IMR-90 (cell line): ENCODE measurements around the gene RAB37. TPM values are rescaled to one million over a fixed set of nuclear protein-coding genes. Genes with fewer than 3 reads are reported as not detected.

Source experiments
- ATAC-seq: fragments of 200-7000 bp; cut with Tn5 transposase; 2 replicates; pipeline ENCODE4 v1.9.1; 2020; ENCODE audit warnings: low read depth, mild to moderate bottlenecking, moderate library complexity
- BruUV-seq: library from RNA; stranded (reverse); fragments of 400-500 nt; replicated peaks from 2 replicates; lab custom pipeline; 2021; lab: Mats Ljungman, UMichigan
- CTCF ChIA-PET: fragments of 300-600 bp; formaldehyde crosslinking; extraction: SDS; loops from one replicate; lab custom pipeline; 2021; ENCODE audit warnings: antibody characterized with exemption; lab: Yijun Ruan, JAX
- POLR2A ChIA-PET: fragments of 300-600 bp; sonication (Branson Sonifier 250); formaldehyde crosslinking; loops from one replicate; lab custom pipeline; 2022; ENCODE audit warnings: antibody characterized with exemption; ENCODE audit not compliant: unreplicated experiment; lab: Charles Lee
- DNase-seq: peaks from one replicate; pipeline ENCODE4 v3.0.0; 2013
- H2AFZ ChIP-seq: replicated peaks from 2 replicates; pipeline ENCODE3; 2013; ENCODE audit warnings: low read length, mild to moderate bottlenecking; ENCODE audit not compliant: poor library complexity
- H2AK5ac ChIP-seq: 2 replicates; pipeline ENCODE4 v1.6.1; 2013; ENCODE audit warnings: low read depth, low read length, inconsistent platforms
- H2AK9ac ChIP-seq: replicated peaks from 2 replicates; pipeline ENCODE3; 2013; ENCODE audit warnings: mild to moderate bottlenecking, low read depth, low read length, moderate library complexity; ENCODE audit not compliant: poor library complexity
- H2BK120ac ChIP-seq: 2 replicates; pipeline ENCODE4 v1.6.1; 2013; ENCODE audit warnings: low read depth, low read length, inconsistent platforms
- H2BK15ac ChIP-seq: 3 replicates; pipeline ENCODE4 v1.6.1; 2013; ENCODE audit warnings: low read depth, low read length, inconsistent platforms
- H2BK20ac ChIP-seq: 2 replicates; pipeline ENCODE4 v1.6.1; 2013; ENCODE audit warnings: low read depth, mild to moderate bottlenecking, inconsistent platforms, low read length, moderate library complexity
- H2BK5ac ChIP-seq: 2 replicates; pipeline ENCODE4 v1.6.1; 2013; ENCODE audit warnings: mild to moderate bottlenecking, low read depth, low read length, inconsistent platforms; ENCODE audit not compliant: poor library complexity, severe bottlenecking
- H3K14ac ChIP-seq: replicated peaks from 2 replicates; pipeline ENCODE4 v1.6.1; 2013; ENCODE audit warnings: low read depth, low read length, inconsistent platforms
- H3K18ac ChIP-seq: 2 replicates; pipeline ENCODE4 v1.6.1; 2013; ENCODE audit warnings: low read depth, low read length, control low read depth
- H3K23ac ChIP-seq: 2 replicates; pipeline ENCODE4 v1.6.1; 2013; ENCODE audit warnings: low read depth, low read length, inconsistent platforms
- H3K27ac ChIP-seq: 2 replicates; pipeline ENCODE4 v1.5.1; 2013; ENCODE audit warnings: mild to moderate bottlenecking, control low read depth, low read length; ENCODE audit not compliant: insufficient read depth
- H3K27me3 ChIP-seq: 2 replicates; pipeline ENCODE4 v1.6.1; 2013; ENCODE audit warnings: low read length; ENCODE audit not compliant: control insufficient read depth, insufficient read depth
- H3K36me3 ChIP-seq: 2 replicates; pipeline ENCODE4 v1.6.1; 2013; ENCODE audit warnings: low read length, mixed read lengths; ENCODE audit not compliant: control insufficient read depth, insufficient read depth
- H3K4ac ChIP-seq: 2 replicates; pipeline ENCODE4 v1.6.1; 2013; ENCODE audit warnings: low read depth, low read length, inconsistent platforms
- H3K4me1 ChIP-seq: 2 replicates; pipeline ENCODE4 v1.6.1; 2013; ENCODE audit warnings: low read length, mixed read lengths; ENCODE audit not compliant: control insufficient read depth, insufficient read depth
- H3K4me2 ChIP-seq: 2 replicates; pipeline ENCODE4 v1.6.1; 2013; ENCODE audit warnings: low read depth, mild to moderate bottlenecking, control low read depth, low read length, moderate library complexity
- H3K4me3 ChIP-seq: 2 replicates; pipeline ENCODE4 v1.5.1; 2013; ENCODE audit warnings: low read depth, mild to moderate bottlenecking, control low read depth, low read length, moderate library complexity; ENCODE audit not compliant: insufficient read depth
- H3K56ac ChIP-seq: 2 replicates; pipeline ENCODE4 v1.6.1; 2013; ENCODE audit warnings: low read length, inconsistent platforms; ENCODE audit not compliant: insufficient read depth; ENCODE audit errors: extremely low read depth
- H3K79me1 ChIP-seq, 2 experiments: 2 replicates each; pipeline ENCODE4 v1.6.1; 2013; ENCODE audit warnings: low read length in 2 of 2, inconsistent platforms in 1 of 2, low read depth in 1 of 2
- H3K9ac ChIP-seq: 2 replicates; pipeline ENCODE4 v1.6.1; 2013; ENCODE audit warnings: low read depth, low read length, control low read depth
- H3K9me1 ChIP-seq: 2 replicates; pipeline ENCODE4 v1.6.1; 2013; ENCODE audit warnings: low read length, inconsistent platforms; ENCODE audit not compliant: insufficient read depth
- H3K9me3 ChIP-seq: 2 replicates; pipeline ENCODE4 v1.6.1; 2013; ENCODE audit warnings: low read length; ENCODE audit not compliant: control insufficient read depth, insufficient read depth
- H4K20me1 ChIP-seq: 2 replicates; pipeline ENCODE4 v1.6.1; 2013; ENCODE audit warnings: low read length, inconsistent platforms; ENCODE audit not compliant: insufficient read depth
- H4K5ac ChIP-seq: 2 replicates; pipeline ENCODE4 v1.6.1; 2013; ENCODE audit warnings: mild to moderate bottlenecking, low read depth, low read length, control low read depth
- H4K8ac ChIP-seq, 2 experiments: 2 replicates each; pipeline ENCODE4 v1.6.1; 2013; ENCODE audit warnings: low read depth in 2 of 2, low read length in 2 of 2, control low read depth in 1 of 2, inconsistent platforms in 1 of 2
- H4K91ac ChIP-seq: 2 replicates; pipeline ENCODE4 v1.6.1; 2013; ENCODE audit warnings: low read depth, low read length, inconsistent platforms; ENCODE audit not compliant: insufficient read depth
- BHLHE40 ChIP-seq: fragments of 150-350 bp; IDR thresholded peaks from 2 replicates; pipeline ENCODE4 v1.6.1; 2016; ENCODE audit warnings: mild to moderate bottlenecking, low read depth, low read length
- CEBPB ChIP-seq: IDR thresholded peaks from 2 replicates; pipeline ENCODE4 v1.6.1; 2012; ENCODE audit warnings: low read depth, low read length, improper control_type of control experiment
- CHD1 ChIP-seq: IDR thresholded peaks from 2 replicates; pipeline ENCODE4 v1.6.1; 2012; ENCODE audit warnings: low read depth, low read length, improper control_type of control experiment
- CTCF ChIP-seq: conservative IDR thresholded peaks from 2 replicates; pipeline ENCODE4 v1.5.1; 2012; ENCODE audit warnings: mild to moderate bottlenecking, low read depth, low read length, improper control_type of control experiment
- ELK1 ChIP-seq: fragments of 150-350 bp; IDR thresholded peaks from 2 replicates; pipeline ENCODE4 v1.6.1; 2016; ENCODE audit warnings: low read depth, mild to moderate bottlenecking, low read length, moderate library complexity, borderline replicate concordance
- FOS ChIP-seq: fragments of 150-350 bp; IDR thresholded peaks from 2 replicates; pipeline ENCODE4 v1.6.1; 2016; ENCODE audit warnings: low read depth, low read length
- MAFK ChIP-seq: IDR thresholded peaks from 2 replicates; pipeline ENCODE4 v1.6.1; 2012; ENCODE audit warnings: low read depth, low read length, improper control_type of control experiment
- MAZ ChIP-seq: IDR thresholded peaks from 2 replicates; pipeline ENCODE4 v1.6.1; 2012; ENCODE audit warnings: low read depth, mild to moderate bottlenecking, low read length, improper control_type of control experiment, moderate library complexity, borderline replicate concordance
- MXI1 ChIP-seq: IDR thresholded peaks from 2 replicates; pipeline ENCODE4 v1.6.1; 2012; ENCODE audit warnings: low read depth, mild to moderate bottlenecking, low read length, moderate library complexity, borderline replicate concordance
- NFE2L2 ChIP-seq: fragments of 150-350 bp; IDR thresholded peaks from 2 replicates; pipeline ENCODE4 v1.6.1; 2016; ENCODE audit warnings: low read depth, mild to moderate bottlenecking, low read length
- POLR2A ChIP-seq: IDR thresholded peaks from 2 replicates; pipeline ENCODE4 v1.6.1; 2012; ENCODE audit warnings: mild to moderate bottlenecking, low read depth, low read length
- RAD21 ChIP-seq: IDR thresholded peaks from 2 replicates; pipeline ENCODE4 v1.6.1; 2012; ENCODE audit warnings: low read length, improper control_type of control experiment
- SMC3 ChIP-seq: fragments of 150-350 bp; IDR thresholded peaks from 2 replicates; pipeline ENCODE4 v1.6.1; 2016; ENCODE audit warnings: low read depth, mild to moderate bottlenecking, antibody characterized with exemption, low read length, moderate library complexity
- USF2 ChIP-seq: fragments of 150-350 bp; IDR thresholded peaks from 2 replicates; pipeline ENCODE4 v1.6.1; 2017; ENCODE audit warnings: mild to moderate bottlenecking, antibody characterized with exemption, low read length, low read depth
- WGBS, 2 experiments: methylation state at CpG; one replicate each; pipeline versions ENCODE4 v1.1.5 to v1.1.7; 2013; ENCODE audit warnings: missing lambda C conversion rate in 2 of 2; ENCODE audit not compliant: insufficient read length in 1 of 2; ENCODE audit errors: extremely low coverage in 2 of 2; 5-methylcytosine and 5-hydroxymethylcytosine counted together
- dilution Hi-C: fragments of 300-500 bp; cut with HindIII; formaldehyde crosslinking; loops from one replicate; pipeline ENCODE4 v1.14.3; 2018; ENCODE audit warnings: low sequenced_read_pairs; ENCODE audit not compliant: unreplicated experiment
- in situ Hi-C: fragments of 300-500 bp; cut with MboI; formaldehyde crosslinking; loops from 3 replicates; pipeline ENCODE4 v1.14.3; 2019; ENCODE audit warnings: low sequenced_read_pairs, inconsistent platforms, mixed read lengths
- intact Hi-C: fragments of 100-400 bp; cut with micrococcal nuclease; formaldehyde crosslinking; loops from 2 replicates; pipeline ENCODE4 v1.10.0; 2022
- polyA plus RNA-seq, 3 experiments: library from polyadenylated mRNA; depleted of rRNA; stranded (reverse); fragments of >200 nt; gene quantifications; 2 replicates each; pipeline ENCODE4 v1.2.3, GENCODE V29; 2012; ENCODE audit warnings: low replicate concordance in 1 of 3
- total RNA-seq: library from RNA; depleted of rRNA; stranded (reverse); fragments of >200 nt; gene quantifications from 2 replicates; pipeline ENCODE4 v1.2.3, GENCODE V29; 2012

RAB37 gene
- total and polyA plus RNA-seq, 2 of the 4 experiments (the other 2 are of a cell fraction), result 0.19 TPM; not detected in 1

GRCh38 chr17:74690409-74690825, 46.6 kb upstream of the RAB37 start:
- Histone ChIP-seq H4K91ac (no peak overlapping the region), H2BK5ac (no peak overlapping the region), H3K9me1 (no peaks in the 10 kb centered on the region), H2BK15ac (no peak overlapping the region), H4K20me1 (no peaks in the 10 kb centered on the region), H3K4me1 (no peaks in the 10 kb centered on the region), H3K9ac (no peak overlapping the region), H3K18ac (no peak overlapping the region), H2AFZ (no peak overlapping the region), H4K5ac (no peak overlapping the region), H3K9me3 (no peaks in the 10 kb centered on the region), H4K8ac (no peak overlapping the region), H3K56ac (no peak overlapping the region), H3K14ac (no peak overlapping the region), H3K36me3 (no peaks in the 10 kb centered on the region), H2BK20ac (no peak overlapping the region), H3K27me3 (no peaks in the 10 kb centered on the region), H3K79me1 (no peaks in the 10 kb centered on the region), H3K27ac (no peak overlapping the region), H3K4ac (no peak overlapping the region), H2AK9ac (no peak overlapping the region), H2BK120ac (no peak overlapping the region), H3K23ac (no peak overlapping the region), H3K4me3 (no peak overlapping the region), H3K4me2 (no peak overlapping the region), H2AK5ac (no peak overlapping the region)
- TF ChIP-seq CHD1 (no peak), ELK1 (no peak), MAFK (no peak), NFE2L2 (no peak), BHLHE40 (no peak), MXI1 (no peak), CTCF (no peak), MAZ (no peak), USF2 (no peak), FOS (no peak), RAD21 (no peak), SMC3 (no peak), CEBPB (no peak), POLR2A (no peak)
- POLR2A ChIA-PET, result no interaction called here
- CTCF ChIA-PET, result no interaction called here
- WGBS, 2 experiments, result 40% methylated on average over 6 of the region's 6 CpGs; no CpG with 5 or more reads in 1 of the 2 experiments
- BruUV-seq, result no TSS peak
- no peak for ATAC-seq
- no peak for DNase-seq
- intact Hi-C loops (no loop called here), dilution Hi-C loops (no loop called here), in situ Hi-C loops (no loop called here)
